GM19397 (cell line): ENCODE measurements around the gene CBX4.

Experiments
- ATAC-seq: cut with Tn5 transposase; IDR thresholded peaks from one replicate; pipeline ENCODE4 v1.9.1; 2021; ENCODE audit warnings: mild to moderate bottlenecking, moderate library complexity; ENCODE audit not compliant: unreplicated experiment

CBX4 gene

DNA sequence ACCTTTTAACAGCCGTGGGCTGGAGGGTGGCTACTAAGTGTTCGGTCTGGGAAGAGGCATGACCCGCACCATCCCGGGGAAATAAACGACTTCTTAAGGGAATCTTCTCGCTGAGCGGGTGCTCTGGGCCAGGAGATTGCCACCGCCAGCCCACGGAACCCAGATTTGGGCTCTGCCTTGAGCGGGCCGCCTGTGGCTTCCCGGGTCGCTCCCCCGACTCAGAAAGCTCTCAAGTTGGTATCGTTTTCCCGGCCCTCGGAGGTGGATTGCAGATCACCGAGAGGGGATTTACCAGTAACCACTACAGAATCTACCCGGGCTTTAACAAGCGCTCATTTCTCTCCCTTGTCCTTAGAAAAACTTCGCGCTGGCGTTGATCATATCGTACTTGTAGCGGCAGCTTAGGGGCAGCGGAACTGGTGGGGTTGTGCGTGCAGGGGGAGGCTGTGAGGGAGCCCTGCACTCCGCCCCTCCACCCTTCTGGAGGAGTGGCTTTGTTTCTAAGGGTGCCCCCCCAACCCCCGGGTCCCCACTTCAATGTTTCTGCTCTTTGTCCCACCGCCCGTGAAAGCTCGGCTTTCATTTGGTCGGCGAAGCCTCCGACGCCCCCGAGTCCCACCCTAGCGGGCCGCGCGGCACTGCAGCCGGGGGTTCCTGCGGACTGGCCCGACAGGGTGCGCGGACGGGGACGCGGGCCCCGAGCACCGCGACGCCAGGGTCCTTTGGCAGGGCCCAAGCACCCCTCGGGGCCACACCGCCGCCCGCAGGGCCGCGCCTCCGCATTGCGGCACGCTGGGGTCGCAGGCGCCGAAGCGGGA, 3.6 kb upstream of the CBX4 start:
- ATAC-seq = no peak

DNA sequence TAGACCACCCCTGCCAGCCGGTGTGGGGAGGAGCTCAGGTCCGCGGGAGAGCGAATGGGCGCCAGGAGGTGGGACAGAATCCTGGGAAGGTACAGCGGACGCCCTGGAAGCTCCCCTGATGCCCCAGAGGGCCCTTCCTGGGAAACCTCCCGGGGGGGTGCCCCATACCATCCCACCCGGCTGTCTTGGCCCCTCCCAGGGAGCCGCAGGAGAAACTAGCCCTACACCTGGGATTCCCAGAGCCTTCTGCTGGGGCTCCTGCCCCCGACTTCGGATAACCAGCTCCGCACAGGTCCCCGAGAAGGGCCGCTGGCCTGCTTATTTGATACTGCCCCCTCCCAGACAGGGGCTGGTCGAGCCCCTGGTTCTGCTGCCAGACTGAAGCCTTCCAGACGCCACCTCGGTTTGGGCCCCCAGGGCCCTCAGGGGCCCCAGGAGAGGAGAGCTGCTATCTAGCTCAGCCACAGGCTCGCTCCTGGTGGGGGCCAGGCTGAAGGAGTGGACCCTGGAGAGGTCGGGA, 3.0 kb upstream of the CBX4 start:
- no peak for ATAC-seq

DNA sequence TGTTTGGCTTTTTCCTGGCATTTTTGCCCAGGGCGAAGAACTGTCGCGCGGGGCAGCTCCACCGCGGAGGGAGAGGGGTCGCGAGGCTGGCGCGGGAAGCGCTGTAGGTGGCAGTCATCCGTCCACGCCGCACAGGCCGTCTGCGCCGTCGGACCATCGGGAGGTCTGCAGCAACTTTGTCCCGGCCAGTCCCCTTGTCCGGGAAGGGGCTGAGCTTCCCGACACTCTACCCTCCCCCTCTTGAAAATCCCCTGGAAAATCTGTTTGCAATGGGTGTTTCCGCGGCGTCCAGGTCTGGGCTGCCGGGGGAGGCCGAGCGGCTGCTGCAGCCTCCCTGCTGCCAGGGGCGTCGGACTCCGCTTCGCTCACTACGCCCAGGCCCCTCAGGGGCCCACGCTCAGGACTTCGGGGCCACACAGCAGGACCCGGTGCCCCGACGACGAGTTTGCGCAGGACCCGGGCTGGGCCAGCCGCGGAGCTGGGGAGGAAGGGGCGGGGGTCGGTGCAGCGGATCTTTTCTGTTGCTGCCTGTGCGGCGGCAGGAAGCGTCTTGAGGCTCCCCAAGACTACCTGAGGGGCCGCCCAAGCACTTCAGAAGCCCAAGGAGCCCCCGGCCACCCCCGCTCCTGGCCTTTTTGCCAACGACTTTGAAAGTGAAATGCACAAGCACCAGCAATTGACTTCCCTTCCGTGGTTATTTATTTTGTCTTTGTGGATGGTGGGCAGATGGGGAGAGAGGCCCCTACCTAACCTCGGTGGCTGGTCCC, 2.3 kb upstream of the CBX4 start:
- no peak for ATAC-seq

DNA sequence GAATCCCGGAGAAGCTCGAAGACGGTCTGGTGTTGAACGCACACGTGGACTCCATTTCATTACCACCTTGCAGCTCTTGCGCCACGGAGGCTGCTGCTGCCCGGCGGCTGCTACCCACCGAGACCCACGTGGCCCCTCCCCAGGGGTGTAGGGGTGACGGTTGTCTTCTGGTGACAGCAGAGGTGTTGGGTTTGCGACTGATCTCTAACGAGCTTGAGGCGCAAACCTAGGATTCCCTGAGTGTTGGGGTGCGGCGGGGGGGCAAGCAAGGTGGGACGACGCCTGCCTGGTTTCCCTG, 1.7 kb upstream of the CBX4 start:
- no peak for ATAC-seq

DNA sequence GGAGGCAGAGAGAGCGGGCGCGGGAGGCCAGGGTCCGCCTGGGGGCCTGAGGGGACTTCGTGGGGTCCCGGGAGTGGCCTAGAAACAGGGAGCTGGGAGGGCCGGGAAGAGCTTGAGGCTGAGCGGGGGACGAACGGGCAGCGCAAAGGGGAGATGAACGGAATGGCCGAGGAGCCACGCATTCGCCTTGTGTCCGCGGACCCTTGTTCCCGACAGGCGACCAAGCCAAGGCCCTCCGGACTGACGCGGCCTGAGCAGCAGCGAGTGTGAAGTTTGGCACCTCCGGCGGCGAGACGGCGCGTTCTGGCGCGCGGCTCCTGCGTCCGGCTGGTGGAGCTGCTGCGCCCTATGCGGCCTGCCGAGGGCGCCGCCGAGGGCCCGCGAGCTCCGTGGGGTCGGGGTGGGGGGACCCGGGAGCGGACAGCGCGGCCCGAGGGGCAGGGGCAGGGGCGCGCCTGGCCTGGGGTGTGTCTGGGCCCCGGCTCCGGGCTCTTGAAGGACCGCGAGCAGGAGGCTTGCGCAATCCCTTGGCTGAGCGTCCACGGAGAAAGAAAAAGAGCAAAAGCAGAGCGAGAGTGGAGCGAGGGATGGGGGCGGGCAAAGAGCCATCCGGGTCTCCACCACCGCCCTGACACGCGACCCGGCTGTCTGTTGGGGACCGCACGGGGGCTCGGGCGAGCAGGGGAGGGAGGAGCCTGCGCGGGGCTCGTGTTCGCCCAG, 1.2 kb upstream of the CBX4 start:
- no peak for ATAC-seq

DNA sequence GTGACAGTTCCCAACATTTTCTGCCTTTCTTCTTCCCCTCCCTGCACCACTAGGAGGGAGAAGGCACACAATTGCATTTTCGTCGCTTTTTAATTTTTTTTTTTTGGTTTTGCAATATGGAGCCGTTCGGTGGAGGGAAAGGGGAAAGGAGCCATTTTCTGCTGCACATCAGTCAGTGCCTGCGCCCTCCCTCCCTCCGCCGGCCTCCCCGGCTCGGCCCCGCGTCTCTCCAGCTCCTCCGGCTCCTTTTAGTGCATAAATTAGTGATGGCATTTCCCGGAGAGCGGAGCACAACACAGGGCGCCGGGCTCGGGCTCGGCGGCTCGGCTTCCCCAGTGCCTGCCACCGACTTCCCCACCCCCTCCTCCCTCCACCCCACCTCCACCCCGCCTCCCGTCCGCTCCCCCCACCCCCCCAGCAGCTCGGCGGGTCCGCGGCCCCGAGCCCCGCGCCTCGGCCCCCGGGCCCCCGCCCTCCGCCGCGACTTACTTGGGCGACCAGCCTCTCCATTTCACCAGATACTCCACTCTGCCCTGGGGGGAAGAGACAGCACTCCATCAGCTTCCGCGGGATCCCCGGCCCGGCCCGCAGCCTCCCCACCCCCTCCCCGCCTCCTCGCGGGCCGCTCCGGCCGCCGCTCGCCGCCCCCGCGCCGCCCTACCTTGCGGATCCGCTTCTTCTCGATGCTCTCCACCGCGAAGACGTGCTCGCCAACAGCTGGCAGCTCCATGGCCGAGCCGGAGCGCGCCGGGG, 542 bp downstream of the CBX4 start:
- ATAC-seq = peak; percentile 18

DNA sequence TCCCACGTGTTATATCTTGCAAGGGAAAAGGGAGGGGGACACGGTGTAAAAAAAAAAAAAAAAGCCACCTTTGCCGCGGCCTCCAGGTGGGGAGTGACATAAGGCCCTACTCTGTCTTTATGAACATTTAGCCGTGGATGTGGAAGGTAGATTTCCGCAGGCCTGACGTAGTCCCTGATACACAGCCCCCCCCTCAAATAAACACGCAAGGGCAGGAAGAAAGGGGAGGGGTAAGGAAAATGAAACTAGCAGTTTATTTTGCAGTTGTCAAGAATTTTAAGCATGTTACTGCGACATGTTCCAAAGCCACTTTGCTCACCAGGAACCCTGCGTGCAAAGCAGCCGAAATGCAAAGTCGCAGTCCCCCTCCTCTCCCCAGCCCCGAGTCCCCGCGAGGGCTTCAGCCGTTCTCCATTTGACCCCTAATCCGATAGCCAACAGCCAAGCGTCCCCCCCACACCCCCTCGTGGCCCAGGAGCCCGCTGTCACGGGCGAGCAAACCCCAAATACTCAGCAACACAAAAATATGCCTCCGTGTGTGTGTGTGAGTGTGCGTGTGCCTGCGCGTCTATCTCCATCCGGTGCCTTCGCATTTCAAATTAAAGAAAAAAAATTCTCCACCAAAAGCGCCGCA, 1.2 kb downstream of the CBX4 start:
- ATAC-seq = no peak

DNA sequence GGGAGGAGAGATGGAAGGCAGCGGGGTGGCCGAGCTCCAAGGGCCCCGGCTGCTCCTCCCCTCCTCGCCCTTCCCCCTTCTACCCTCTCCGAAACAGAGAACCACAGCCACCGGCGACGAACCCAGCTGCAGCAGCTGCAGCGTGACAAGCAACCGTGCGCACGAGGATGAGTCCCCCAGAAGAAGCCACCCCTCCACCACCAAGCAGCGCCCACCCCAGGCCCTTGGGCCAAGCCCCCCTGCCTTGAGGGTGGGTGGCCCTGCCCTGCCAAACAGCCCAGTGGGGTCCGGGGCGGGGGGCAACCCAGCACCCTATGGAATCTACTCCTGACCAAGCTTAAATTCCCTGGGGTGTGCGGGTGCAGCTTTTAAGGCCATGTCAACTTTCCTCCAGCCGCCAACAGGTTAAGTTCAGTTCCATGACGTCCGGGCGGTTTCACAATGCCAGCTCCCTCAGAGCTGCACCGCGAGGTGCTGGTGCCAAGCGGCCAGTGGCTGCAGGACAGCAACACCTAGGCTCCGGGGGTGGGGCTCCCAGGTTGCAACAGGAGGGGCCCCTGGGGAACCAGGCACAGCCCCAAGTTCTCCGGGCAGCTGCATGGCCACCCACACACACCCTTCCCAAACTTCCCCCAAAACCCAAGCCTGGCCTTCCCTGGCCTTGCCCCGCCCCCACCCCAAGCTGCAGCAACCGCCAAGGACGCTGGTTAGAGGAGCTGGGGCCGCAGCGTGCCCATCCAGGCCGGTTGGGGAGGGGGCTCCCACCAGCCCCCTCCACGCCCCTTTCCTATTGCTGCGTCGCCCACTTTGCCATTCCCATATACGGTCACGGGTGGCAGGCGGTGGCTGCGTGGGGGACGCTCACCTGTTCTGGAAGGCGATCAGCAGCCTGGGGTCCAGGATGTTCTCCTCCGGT, 2.0 kb downstream of the CBX4 start:
- no peak for ATAC-seq

DNA sequence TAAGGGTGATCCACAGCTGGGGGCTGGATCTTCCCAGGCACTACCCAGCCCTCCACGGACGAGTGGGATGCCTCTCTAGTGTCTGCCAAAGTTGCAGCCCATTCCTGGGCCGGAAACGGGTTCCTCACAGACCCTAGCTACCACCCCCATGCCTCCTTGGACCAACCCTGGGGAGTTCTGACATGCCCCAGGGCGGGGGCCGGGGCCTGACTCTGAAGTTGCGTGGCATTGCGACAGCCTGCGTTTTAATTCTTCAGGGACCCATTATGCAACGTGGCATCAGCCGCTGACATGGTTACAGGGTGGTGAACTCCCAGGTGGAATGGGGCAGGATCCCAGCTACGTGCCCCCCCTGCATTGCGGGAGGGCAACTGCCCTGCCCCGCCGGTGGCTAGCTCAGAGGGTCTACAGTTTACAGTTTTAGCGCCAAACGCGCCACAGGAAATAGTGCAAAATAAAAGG, 2.7 kb downstream of the CBX4 start:
- no peak for ATAC-seq

DNA sequence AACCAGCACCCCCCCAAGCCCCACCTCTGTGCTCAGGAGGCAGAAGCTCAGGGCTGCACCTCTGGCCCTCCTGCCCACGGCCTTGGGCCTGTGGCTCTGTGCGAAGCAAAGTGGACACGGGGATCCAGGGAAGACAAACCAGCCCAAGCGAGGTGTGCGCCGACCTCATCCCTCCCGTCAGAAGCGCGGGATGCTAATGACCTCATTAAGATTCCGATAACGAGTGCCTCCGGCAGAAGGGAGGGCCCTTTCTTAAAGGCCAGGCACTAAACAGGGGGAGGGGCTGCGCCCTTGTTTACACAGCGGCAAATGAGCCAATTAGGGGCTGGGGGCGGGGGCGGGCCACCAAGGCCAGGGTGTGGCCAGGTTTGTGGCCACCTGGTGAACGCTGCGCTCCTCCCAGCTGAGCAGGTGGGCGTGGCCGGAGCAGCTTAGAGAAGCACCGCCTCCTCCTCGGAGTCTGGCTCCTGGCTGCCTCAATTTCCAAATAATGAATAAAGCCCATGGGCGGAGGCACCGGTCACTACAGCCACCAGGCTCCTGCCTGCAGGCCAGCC, 3.2 kb downstream of the CBX4 start:
- no peak for ATAC-seq

DNA sequence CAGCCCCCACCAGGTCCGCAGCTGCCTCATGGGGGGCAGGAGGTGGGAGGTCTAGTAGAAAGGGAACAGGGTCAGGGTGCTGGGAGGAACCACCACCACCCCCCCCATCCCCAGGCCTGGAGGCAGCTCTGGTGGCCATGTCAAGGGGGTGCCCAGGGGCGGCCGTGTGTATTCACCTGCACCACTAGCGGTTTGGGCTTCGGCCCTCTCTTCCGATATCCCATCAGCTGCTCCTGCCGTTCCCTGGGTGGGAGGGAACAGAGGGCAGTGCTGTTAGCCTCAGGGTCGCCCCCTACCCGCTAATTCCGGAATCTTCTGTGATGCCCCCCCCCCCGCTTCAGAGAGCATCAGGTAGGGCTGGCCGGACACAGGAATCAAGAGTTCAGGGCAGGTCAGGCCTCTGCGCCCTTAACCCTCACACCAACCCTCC, 3.8 kb downstream of the CBX4 start:
- no peak for ATAC-seq

DNA sequence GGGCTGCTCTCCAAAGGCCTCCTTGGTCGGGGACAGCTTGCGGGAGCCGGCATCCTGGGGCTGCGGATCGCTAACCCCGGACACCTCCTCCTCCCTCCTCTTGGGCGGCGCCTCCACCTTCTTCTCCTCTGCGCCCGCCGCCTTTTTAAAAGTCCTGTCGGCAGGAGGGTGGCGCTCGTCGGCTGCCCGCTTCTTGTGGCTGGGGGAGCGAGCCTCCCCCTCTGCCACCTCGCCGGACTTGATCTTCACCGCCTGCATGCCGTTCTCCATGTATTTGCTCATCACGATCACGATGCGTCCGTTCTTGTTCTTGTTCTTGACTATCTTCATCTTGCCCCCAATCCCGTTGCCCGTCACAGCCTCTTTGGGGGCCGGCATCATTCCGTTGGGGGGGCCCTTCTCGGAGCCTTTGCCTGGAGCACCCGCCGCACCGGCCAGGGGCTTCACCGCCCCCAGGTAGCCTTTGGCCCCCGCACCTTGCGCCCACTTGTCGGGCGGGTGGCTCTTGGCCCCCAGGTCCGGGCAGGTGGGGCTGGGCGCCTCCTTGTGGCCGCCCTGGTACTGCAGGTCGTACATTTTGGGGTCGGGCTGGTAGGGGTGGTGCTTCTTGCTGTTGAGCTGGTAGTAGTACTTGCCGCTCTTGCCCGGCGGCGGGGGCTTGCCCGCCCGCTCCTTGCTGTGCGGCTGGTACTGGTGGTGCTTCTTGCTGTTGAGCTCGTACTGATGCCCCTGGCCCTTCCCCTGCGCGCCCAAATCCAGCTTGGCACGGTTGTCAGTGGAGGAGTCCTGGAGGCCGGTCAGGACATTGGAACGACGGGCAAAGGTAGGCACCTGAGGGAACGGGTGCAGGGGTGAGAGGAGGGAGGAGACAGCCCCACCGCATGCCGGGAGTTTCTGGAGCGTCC, 4.4 kb downstream of the CBX4 start:
- no peak for ATAC-seq

DNA sequence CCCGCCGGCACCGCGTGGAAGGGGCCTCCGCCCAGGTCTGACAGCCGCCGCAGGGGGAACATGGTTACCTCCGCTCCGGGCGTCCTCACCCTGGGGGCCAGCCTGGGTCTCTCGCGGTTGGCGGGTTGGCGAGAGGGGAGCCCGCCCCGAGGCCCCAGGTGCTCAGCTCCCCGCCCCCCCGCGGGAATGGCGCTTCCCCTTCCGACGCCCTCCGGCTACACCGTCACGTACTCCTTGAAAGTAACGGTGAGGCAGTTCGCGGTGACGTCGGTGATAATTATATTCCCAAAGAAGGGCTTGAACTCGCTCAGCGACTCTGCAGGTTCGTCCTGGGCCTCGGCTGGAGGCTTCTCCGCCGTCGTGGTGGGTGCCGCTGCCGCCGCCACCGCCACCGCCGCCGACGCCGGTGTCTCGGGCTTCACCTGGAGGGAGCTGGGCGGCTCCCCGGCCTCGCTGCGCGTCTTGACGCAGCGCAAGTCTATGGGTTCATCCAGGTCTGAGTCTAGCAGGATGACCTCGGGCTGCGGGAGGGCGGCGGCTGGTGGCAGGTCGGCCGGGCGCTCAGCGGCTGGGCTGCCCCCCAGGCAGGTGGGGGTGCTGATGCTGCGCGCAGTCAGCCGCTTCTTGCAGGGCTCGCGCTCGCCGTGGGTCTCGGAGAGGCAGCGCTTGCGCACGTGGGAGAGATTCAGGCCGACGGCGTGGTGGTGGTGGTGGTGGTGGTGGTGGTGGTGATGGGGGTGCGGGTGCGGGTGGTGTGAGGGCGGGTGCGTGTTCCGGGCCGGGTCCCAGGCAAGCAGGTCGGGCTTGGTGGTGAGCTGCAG, 5.3 kb downstream of the CBX4 start:
- no peak for ATAC-seq

DNA sequence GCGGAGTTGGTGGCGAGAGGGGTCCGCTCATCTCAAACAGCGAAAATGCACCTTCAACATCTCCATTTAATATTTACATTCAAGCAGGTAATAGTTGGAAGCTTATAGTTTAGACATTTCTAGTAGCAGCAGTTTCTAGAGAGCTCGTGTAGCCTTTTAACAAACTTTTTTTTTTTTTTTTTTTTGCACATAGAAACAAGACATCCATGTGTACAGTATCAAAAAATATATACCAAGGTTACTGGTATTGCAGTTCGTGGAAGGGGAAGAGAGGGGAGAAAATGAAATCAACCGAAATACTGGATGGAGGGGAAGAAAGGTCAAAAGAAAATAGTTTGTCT, 6.2 kb downstream of the CBX4 start:
- no peak for ATAC-seq

DNA sequence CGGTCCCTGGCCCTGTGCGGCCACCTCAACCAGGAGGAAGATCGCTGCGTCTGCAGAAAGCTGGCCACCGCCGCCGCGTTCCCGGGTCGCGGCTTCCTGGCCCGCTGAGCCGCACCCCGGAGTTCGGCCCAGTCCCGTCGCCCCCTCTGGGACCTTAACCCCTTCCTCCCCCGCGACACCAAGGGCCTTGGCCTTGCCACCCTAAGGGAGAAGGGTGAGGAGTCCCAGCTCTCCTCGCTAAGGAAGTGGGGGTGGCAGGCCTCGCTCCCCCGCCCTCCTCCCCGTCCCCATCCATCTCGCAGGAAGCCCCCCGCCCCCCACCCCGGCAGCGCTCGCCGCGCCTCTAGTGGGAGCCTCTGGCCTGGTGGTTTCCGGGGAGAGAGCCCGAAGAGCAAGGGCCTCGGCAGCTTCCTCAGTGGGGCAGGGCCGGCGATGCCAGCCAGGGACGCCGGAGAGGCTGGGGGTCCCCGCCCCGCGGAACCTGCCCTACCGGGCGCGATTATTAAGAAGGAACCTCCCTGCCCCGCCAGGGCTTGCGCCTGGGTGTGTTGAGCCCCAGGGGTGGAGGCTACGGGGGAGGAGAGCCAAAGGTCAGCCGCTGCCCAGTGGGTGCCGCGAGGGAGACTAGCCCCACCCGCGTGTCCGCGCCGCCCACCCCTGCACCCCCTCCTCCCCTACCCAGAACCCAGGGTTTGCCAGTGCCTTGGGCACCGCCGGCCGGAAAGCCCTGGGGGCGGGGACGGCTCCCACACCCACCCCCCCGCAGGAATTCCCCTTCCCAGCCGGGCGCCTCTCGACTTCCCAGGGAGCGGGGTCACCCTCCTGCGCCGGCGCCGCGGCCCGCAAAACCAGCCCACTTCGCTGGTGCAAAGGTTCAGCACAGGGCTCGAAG, 6.8 kb downstream of the CBX4 start:
- ATAC-seq = no peak
